Uterus (tissue), 4 donors: Measurements from ENCODE around the gene SNX13. TPM values are rescaled to one million over a fixed set of nuclear protein-coding genes. Genes with fewer than 3 reads are reported as not detected.

Source experiments
- DNase-seq, 2 donors: peaks; one replicate each; pipeline ENCODE4 v3.0.0-alpha.2; 2019 to 2020
- H3K27ac ChIP-seq, 2 donors: fragments of 200-600 bp; sonication (generic); 1 replicate in 1 of 2; 2 replicates in 1 of 2; pipeline ENCODE4 v1.5.1; 2016 to 2018
- H3K27me3 ChIP-seq, 2 donors: fragments of 200-600 bp; sonication (generic); one replicate each; pipeline ENCODE4 v1.5.1; 2018 to 2019; ENCODE audit warnings: control low read depth in 1 of 2
- H3K36me3 ChIP-seq, 2 donors: fragments of 200-600 bp; sonication (generic); one replicate each; pipeline ENCODE4 v1.5.1; 2019; ENCODE audit warnings: control low read depth in 1 of 2
- H3K4me1 ChIP-seq, 2 donors: fragments of 200-600 bp; sonication (generic); one replicate each; pipeline ENCODE4 v1.5.1; 2018 to 2019; ENCODE audit warnings: control low read depth in 1 of 2
- H3K4me3 ChIP-seq, 2 donors: fragments of 200-600 bp; sonication (generic); 1 replicate in 1 of 2; 2 replicates in 1 of 2; pipeline ENCODE4 v1.5.1; 2018 to 2019; ENCODE audit warnings: mild to moderate bottlenecking in 1 of 2
- H3K9me3 ChIP-seq, 2 donors: fragments of 200-600 bp; sonication (generic); one replicate each; pipeline ENCODE4 v1.5.1; 2019; ENCODE audit warnings: control low read depth in 1 of 2
- CTCF ChIP-seq, 4 experiments: fragments of 200-600 bp in 2 of 4; fragments of 450-650 bp in 2 of 4; sonication (generic) in 2 of 4; IDR thresholded peaks; one replicate each; pipeline ENCODE4 v1.5.1; 2016 to 2019; ENCODE audit warnings: antibody characterized with exemption in 4 of 4, mild to moderate bottlenecking in 2 of 4, moderate library complexity in 1 of 4
- POLR2A ChIP-seq, 2 donors: fragments of 450-650 bp; IDR thresholded peaks; one replicate each; pipeline ENCODE4 v1.6.1; 2016; ENCODE audit warnings: antibody characterized with exemption in 2 of 2, mild to moderate bottlenecking in 1 of 2, moderate library complexity in 1 of 2
- intact Hi-C: fragments of 100-400 bp; cut with DNase I; formaldehyde crosslinking; loops from one replicate; pipeline ENCODE4 v1.15.1; 2023; ENCODE audit warnings: low total_unique reads
- total RNA-seq, 4 donors: library from RNA; depleted of rRNA in 3 of 4; stranded (reverse); fragments of >200 nt in 3 of 4; gene quantifications; one replicate each; pipeline versions ENCODE4 v1.1.0 to v1.2.4, GENCODE V29; 2014 to 2023
- donor health status: DM: yes; HTN: yes; CAD: no.

The SNX13 gene
- total RNA-seq, 4 donors from 2014 or later, result 26.9 to 222 (median 91.2) TPM

GRCh38 chr7:17802056-17802455 is 138.2 kb downstream of the SNX13 start:
- intact Hi-C loops, result no loop called here
- Histone ChIP-seq H3K27me3 (no peaks in the 10 kb centered on the region), H3K36me3 (no peaks in the 10 kb centered on the region), H3K4me1 (no peaks in the 10 kb centered on the region), H3K4me3 (no peak overlapping the region), H3K9me3 (no peaks in the 10 kb centered on the region), H3K27ac (no peak overlapping the region)
- DNase-seq, result no peak
- TF ChIP-seq POLR2A (IDR thresholded peaks at IDR 0.05) (no peak), CTCF (IDR thresholded peaks at IDR 0.05) (no peak)

- Histone ChIP-seq H3K27me3 (no peaks in the 10 kb centered on the region), H3K9me3 (no peaks in the 10 kb centered on the region), H3K36me3 (no peaks in the 10 kb centered on the region), H3K27ac (no peak overlapping the region), H3K4me1 (no peaks in the 10 kb centered on the region), H3K4me3 (no peak overlapping the region)
- TF ChIP-seq POLR2A (IDR thresholded peaks at IDR 0.05) (no peak), CTCF (IDR thresholded peaks at IDR 0.05) (no peak)
- intact Hi-C loops, result no loop called here
- no peak for DNase-seq
Measured at GRCh38 chr7:17792075-17792936, 148.0 kb downstream of the SNX13 start.

- TF ChIP-seq CTCF (IDR thresholded peaks at IDR 0.05) (no peak), POLR2A (IDR thresholded peaks at IDR 0.05) (no peak)
- H3K9me3 ChIP-seq, result no peaks in the 10 kb centered on the region
- H3K4me1 ChIP-seq, result no peaks in the 10 kb centered on the region
- no peak for DNase-seq
- no peak overlapping the region for H3K4me3 ChIP-seq
- H3K27me3 ChIP-seq, result no peaks in the 10 kb centered on the region
- no peak overlapping the region for H3K27ac ChIP-seq
- intact Hi-C loops, result no loop called here
- H3K36me3 ChIP-seq, result no peaks in the 10 kb centered on the region
Measured at GRCh38 chr7:17787257-17787656, 153.0 kb downstream of the SNX13 start.

- TF ChIP-seq CTCF (IDR thresholded peaks at IDR 0.05) (no peak), POLR2A (IDR thresholded peaks at IDR 0.05) (no peak)
- H3K4me3 ChIP-seq, result no peak overlapping the region
- no peaks in the 10 kb centered on the region for H3K4me1 ChIP-seq
- H3K27ac ChIP-seq, result no peak overlapping the region
- H3K36me3 ChIP-seq, result no peaks in the 10 kb centered on the region
- no peak for DNase-seq
- intact Hi-C loops, result no loop called here
- no peaks in the 10 kb centered on the region for H3K9me3 ChIP-seq
- H3K27me3 ChIP-seq, result no peaks in the 10 kb centered on the region
Measured at GRCh38 chr7:17786314-17786852, 153.9 kb downstream of the SNX13 start.

- Histone ChIP-seq H3K9me3 (no peaks in the 10 kb centered on the region), H3K27ac (no peak overlapping the region), H3K4me1 (no peaks in the 10 kb centered on the region), H3K36me3 (no peaks in the 10 kb centered on the region), H3K4me3 (no peak overlapping the region), H3K27me3 (no peaks in the 10 kb centered on the region)
- DNase-seq, result no peak
- TF ChIP-seq CTCF (IDR thresholded peaks at IDR 0.05), result no peak
- TF ChIP-seq POLR2A (IDR thresholded peaks at IDR 0.05), result no peak
- intact Hi-C loops, result no loop called here
Measured at GRCh38 chr7:17782216-17782549, 158.1 kb downstream of the SNX13 start.
